GM15510 (cell line): ENCODE data around the gene CNTNAP2.

ENCODE experiments used
- POLR2A ChIP-seq: IDR thresholded peaks from 3 replicates; pipeline ENCODE4 v1.6.1; 2011; ENCODE audit warnings: borderline replicate concordance; ENCODE audit not compliant: insufficient read length; ENCODE audit errors: extremely low read depth

Gene CNTNAP2

GRCh38 chr7:148275359-148275890, 2158.8 kb downstream of the CNTNAP2 start:
- TF ChIP-seq POLR2A, result no peak

GRCh38 chr7:148276314-148277041, 2159.9 kb downstream of the CNTNAP2 start:
- TF ChIP-seq POLR2A, result no peak

DNA sequence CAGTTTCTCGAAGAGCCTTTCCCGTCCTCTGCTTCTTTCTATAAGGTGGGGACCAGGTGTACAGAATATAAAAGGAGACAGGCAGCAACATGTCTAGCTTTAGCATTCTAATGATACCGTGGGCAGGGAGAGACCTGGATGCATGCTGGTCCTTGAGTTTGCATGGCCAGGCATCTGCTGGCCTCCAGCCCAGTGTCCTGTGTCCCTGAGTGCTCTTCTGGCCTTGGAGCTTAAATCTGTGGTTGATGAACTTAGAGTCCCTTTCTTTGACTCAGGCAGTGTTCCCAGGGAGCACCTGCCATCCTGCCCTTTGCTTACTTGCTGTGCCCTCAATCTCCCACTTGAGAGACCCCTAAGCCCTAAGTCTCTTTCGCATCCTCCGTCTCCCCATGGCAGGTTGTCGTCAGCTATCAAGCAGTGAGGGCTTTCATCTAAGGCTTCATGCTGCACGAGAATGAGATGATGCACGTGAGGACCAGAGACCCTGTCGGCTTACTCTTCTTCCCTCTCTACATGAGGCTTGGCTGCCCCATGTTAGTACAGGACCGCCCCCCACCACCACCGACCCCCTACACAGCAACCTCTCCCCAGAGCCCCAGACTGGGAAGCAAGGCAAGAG, 2160.6 kb downstream of the CNTNAP2 start:
- no peak for TF ChIP-seq POLR2A

DNA sequence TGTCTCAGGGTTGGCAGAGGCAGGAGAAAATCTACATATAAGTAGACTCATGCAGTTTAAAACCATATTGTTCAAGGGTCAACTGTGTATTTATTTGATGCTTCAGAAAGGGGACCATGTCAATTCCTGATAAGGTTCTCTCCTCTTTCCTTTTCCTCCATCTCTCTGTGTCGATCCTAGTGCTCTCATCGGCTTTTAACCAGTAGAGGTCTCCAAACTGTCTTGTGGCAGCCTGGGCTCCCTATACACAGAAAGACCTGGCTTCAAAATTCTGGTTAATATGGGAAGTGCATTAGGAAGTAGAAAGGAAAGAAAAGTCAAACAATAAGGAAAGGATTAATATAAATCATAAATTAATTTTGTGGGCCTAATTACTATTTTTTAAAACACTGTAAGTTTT, 2169.5 kb downstream of the CNTNAP2 start:
- no peak for TF ChIP-seq POLR2A

GRCh38 chr7:148287538-148287937, 2170.9 kb downstream of the CNTNAP2 start:
- TF ChIP-seq POLR2A, result no peak

DNA sequence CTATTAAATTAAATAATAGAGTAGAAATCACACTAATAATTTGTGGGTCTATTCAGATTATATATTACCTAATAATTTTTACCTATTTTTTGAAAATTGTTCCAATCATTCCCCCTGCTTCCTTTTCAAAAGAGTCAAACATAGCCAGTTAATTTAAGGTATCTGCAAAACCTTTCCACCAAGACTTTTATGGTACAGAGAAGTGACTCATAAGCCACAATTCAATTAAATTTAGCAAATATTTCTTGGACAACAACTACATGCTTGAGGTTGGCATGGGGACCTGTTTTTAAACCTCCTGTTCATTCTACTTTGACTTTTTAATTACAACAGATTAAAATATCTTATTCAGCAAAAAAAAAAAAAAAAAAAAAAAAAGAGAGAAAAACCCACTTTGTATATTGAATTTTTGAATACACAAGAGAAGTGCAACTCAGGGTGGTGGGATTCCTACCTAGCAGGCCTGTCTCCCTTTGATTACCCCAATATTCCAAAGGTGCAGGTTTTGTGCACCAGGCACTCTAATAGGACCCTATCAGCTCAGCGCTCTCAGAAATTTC, 2172.1 kb downstream of the CNTNAP2 start:
- no peak for TF ChIP-seq POLR2A

GRCh38 chr7:148289630-148290029, 2173.0 kb downstream of the CNTNAP2 start:
- TF ChIP-seq POLR2A, result no peak

- TF ChIP-seq POLR2A, result no peak
These were observed 2173.9 kb downstream of the CNTNAP2 start for GRCh38 chr7:148290538-148290937.

GRCh38 chr7:148291799-148292198, 2175.2 kb downstream of the CNTNAP2 start:
- no peak for TF ChIP-seq POLR2A

- TF ChIP-seq POLR2A, result no peak
These were observed 2180.5 kb downstream of the CNTNAP2 start for GRCh38 chr7:148296994-148297644.

- no peak for TF ChIP-seq POLR2A
These were observed 2183.0 kb downstream of the CNTNAP2 start for GRCh38 chr7:148299350-148300276.

DNA sequence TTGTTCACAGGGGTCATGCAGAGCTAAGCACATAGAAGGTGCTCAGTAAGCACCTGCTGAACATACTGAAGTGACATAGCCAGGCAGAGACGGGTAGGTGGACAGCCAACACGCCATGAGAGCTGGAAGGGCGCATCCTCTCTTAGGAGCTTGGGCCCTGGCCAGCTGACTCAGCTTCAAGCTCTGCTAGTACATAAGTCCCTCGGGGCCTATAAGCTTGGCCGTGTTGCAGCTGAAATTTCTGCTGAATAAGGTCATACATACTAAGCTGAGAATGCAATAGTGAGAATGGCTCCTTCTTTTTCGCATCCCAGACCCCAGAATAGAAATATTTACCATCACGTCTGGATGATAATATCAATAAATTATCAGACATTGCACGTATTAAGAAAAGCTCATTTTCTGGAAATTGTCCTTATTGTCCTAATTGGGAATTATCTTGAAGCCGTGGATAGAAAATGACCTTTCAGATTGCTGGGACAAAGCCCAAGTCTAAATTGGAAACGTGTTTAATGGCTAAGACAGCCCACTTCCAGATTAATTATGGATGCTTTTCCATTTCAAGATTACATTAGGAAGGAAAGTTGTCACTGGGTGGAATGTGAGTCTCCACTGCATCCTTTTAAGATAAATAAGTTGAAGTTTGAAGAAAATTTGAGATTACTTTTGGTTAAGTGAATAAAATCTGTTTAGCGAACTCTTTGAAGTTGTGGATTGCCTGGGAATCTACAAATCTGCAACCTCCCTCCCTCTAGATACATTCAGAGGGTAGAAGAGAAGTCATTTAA, 2186.9 kb downstream of the CNTNAP2 start:
- no peak for TF ChIP-seq POLR2A

GRCh38 chr7:148304083-148304335, 2187.4 kb downstream of the CNTNAP2 start:
- TF ChIP-seq POLR2A, result no peak

DNA sequence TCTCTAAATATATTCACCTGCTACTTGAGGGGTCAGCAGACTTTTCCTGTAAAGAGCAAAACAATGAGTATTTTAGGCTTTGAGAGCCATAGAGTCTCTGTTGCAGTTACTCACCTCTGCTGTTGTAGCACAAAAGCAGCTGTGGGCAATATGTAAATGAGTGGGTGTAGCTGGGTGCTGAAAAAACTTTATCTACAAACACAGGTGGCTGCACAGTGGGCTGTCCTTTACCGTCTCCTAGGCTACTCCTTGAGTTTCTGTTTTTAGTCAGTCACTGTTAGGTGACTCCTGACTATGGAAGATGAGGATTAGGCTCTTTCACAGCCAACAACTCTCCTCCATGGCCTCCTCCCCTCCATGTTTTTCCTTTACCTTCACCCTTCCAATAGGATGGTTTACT, 2187.9 kb downstream of the CNTNAP2 start:
- TF ChIP-seq POLR2A, result no peak

GRCh38 chr7:148306759-148307158, 2190.2 kb downstream of the CNTNAP2 start:
- TF ChIP-seq POLR2A, result no peak
